Measurements from ENCODE around the gene CBX7. TPM values are rescaled to one million over a fixed set of nuclear protein-coding genes. Genes with fewer than 3 reads are reported as not detected.
"Not testable (repeated sequence)": the region's sequence is repeated elsewhere in the genome, so short reads cannot be mapped to it uniquely, and the experiment has no call there.

Gene CBX7
- total and polyA plus RNA-seq, 4 donors = 74.8 to 110 (median 92.0) TPM

GRCh38 chr22:39170825-39171622, 18.5 kb upstream of the CBX7 start:
- H3K36me3 ChIP-seq (ENCODE audit: control insufficient read depth in 1 of 2, insufficient read depth in 2 of 2, low read length in 1 of 2) = no peaks in the 10 kb centered on the region
- H3K4me3 ChIP-seq (ENCODE audit: low read length in 2 of 2) = no peak overlapping the region
- H3K9me3 ChIP-seq (ENCODE audit: control insufficient read depth, low read length) = no peaks in the 10 kb centered on the region
- H3K4me1 ChIP-seq (ENCODE audit: control insufficient read depth in 1 of 2, insufficient read depth in 2 of 2, low read length in 2 of 2) = peaks cover 0 to 7% of the 10 kb centered on the region in 2 donors
- 24 to 25% methylated on average over 27 to 28 of the region's 28 CpGs for WGBS, 2 donors
- intact Hi-C loops (cut with DNase I) = loop anchor here (1.0 to 5.0 kb wide), 4 partner anchors 140 to 361 kb away; partner anchors contain the start of gene RPS19BP1 (in 1 of the 2)
- no peaks in the 10 kb centered on the region for H3K27me3 ChIP-seq (ENCODE audit: control insufficient read depth in 1 of 2, insufficient read depth in 2 of 2, low read length in 1 of 2)
- peak; percentile 89 to 96 for DNase-seq
- peak; percentile 88 for ATAC-seq (ENCODE audit: low FRiP score)
- no peak overlapping the region for H3K27ac ChIP-seq (ENCODE audit: low read depth in 1 of 2, low read length in 2 of 2)

GRCh38 chr22:39169797-39170466, 17.5 kb upstream of the CBX7 start:
- intact Hi-C loops (cut with DNase I) = loop anchor here (1.0 to 5.0 kb wide), 4 partner anchors 141 to 362 kb away; partner anchors contain the start of gene RPS19BP1 (in 1 of the 2)
- Histone ChIP-seq H3K9me3 (ENCODE audit: control insufficient read depth, low read length) (no peaks in the 10 kb centered on the region), H3K4me3 (ENCODE audit: low read length in 2 of 2) (no peak overlapping the region), H3K4me1 (ENCODE audit: control insufficient read depth in 1 of 2, insufficient read depth in 2 of 2, low read length in 2 of 2) (no peaks in the 10 kb centered on the region), H3K36me3 (ENCODE audit: control insufficient read depth in 1 of 2, insufficient read depth in 2 of 2, low read length in 1 of 2) (no peaks in the 10 kb centered on the region), H3K27me3 (ENCODE audit: control insufficient read depth in 1 of 2, insufficient read depth in 2 of 2, low read length in 1 of 2) (no peaks in the 10 kb centered on the region), H3K27ac (ENCODE audit: low read depth in 1 of 2, low read length in 2 of 2) (no peak overlapping the region)
- WGBS, 2 donors = 60 to 61% methylated on average over 8 of the region's 8 CpGs
- ATAC-seq (ENCODE audit: low FRiP score) (no peak), DNase-seq (no peak)

- H3K27me3 ChIP-seq (ENCODE audit: control insufficient read depth in 1 of 2, insufficient read depth in 2 of 2, low read length in 1 of 2) = no peaks in the 10 kb centered on the region
- no peak overlapping the region for H3K27ac ChIP-seq (ENCODE audit: low read depth in 1 of 2, low read length in 2 of 2)
- DNase-seq = no peak
- H3K36me3 ChIP-seq (ENCODE audit: control insufficient read depth in 1 of 2, insufficient read depth in 2 of 2, low read length in 1 of 2) = no peaks in the 10 kb centered on the region
- intact Hi-C loops (cut with DNase I) = no loop called here
- WGBS, 2 donors = 90 to 93% methylated on average over 5 of the region's 5 CpGs
- ATAC-seq (ENCODE audit: low FRiP score) = no peak
- no peaks in the 10 kb centered on the region for H3K9me3 ChIP-seq (ENCODE audit: control insufficient read depth, low read length)
- no peaks in the 10 kb centered on the region for H3K4me1 ChIP-seq (ENCODE audit: control insufficient read depth in 1 of 2, insufficient read depth in 2 of 2, low read length in 2 of 2)
- no peak overlapping the region for H3K4me3 ChIP-seq (ENCODE audit: low read length in 2 of 2)
These were observed 14.1 kb upstream of the CBX7 start for GRCh38 chr22:39166547-39166946.

- H3K36me3 ChIP-seq (ENCODE audit: control insufficient read depth in 1 of 2, insufficient read depth in 2 of 2, low read length in 1 of 2); ATAC-seq (ENCODE audit: low FRiP score); H3K27ac ChIP-seq (ENCODE audit: low read depth in 1 of 2, low read length in 2 of 2); H3K4me3 ChIP-seq (ENCODE audit: low read length in 2 of 2); H3K27me3 ChIP-seq (ENCODE audit: control insufficient read depth in 1 of 2, insufficient read depth in 2 of 2, low read length in 1 of 2); H3K4me1 ChIP-seq (ENCODE audit: control insufficient read depth in 1 of 2, insufficient read depth in 2 of 2, low read length in 2 of 2); H3K9me3 ChIP-seq (ENCODE audit: control insufficient read depth, low read length); intact Hi-C loops (cut with DNase I): not testable (repeated sequence)
- peak in 1 of 2 donors; percentile 36 for DNase-seq
- 83 to 90% methylated on average over 8 of the region's 8 CpGs for WGBS, 2 donors
These were observed 3.6 kb upstream of the CBX7 start for GRCh38 chr22:39156093-39156492.

GRCh38 chr22:39155421-39155820, 2.9 kb upstream of the CBX7 start:
- H3K36me3 ChIP-seq (ENCODE audit: control insufficient read depth in 1 of 2, insufficient read depth in 2 of 2, low read length in 1 of 2) = no peaks in the 10 kb centered on the region
- WGBS, 2 donors = 82 to 86% methylated on average over 18 of the region's 18 CpGs
- no peaks in the 10 kb centered on the region for H3K9me3 ChIP-seq (ENCODE audit: control insufficient read depth, low read length)
- ATAC-seq (ENCODE audit: low FRiP score) (no peak), DNase-seq (peak in 1 of 2 donors; percentile 65)
- H3K4me3 ChIP-seq (ENCODE audit: low read length in 2 of 2) = no peak overlapping the region
- no peaks in the 10 kb centered on the region for H3K4me1 ChIP-seq (ENCODE audit: control insufficient read depth in 1 of 2, insufficient read depth in 2 of 2, low read length in 2 of 2)
- H3K27me3 ChIP-seq (ENCODE audit: control insufficient read depth in 1 of 2, insufficient read depth in 2 of 2, low read length in 1 of 2) = no peaks in the 10 kb centered on the region
- H3K27ac ChIP-seq (ENCODE audit: low read depth in 1 of 2, low read length in 2 of 2) = no peak overlapping the region
- intact Hi-C loops (cut with DNase I) = no loop called here

GRCh38 chr22:39153220-39153717, 789 bp upstream of the CBX7 start:
- 2% methylated on average over 43 of the region's 43 CpGs for WGBS, 2 donors
- intact Hi-C loops (cut with DNase I) = loop anchor here (5.0 kb wide), 2 partner anchors 159 to 271 kb away; no protein-coding TSS in a partner anchor

GRCh38 chr22:39152024-39152510, 413 bp downstream of the CBX7 start:
- no peaks in the 10 kb centered on the region for H3K4me1 ChIP-seq (ENCODE audit: control insufficient read depth in 1 of 2, insufficient read depth in 2 of 2, low read length in 2 of 2)
- no peak for DNase-seq
- H3K36me3 ChIP-seq (ENCODE audit: control insufficient read depth in 1 of 2, insufficient read depth in 2 of 2, low read length in 1 of 2) = no peaks in the 10 kb centered on the region
- ATAC-seq (ENCODE audit: low FRiP score) = no peak
- H3K27me3 ChIP-seq (ENCODE audit: control insufficient read depth in 1 of 2, insufficient read depth in 2 of 2, low read length in 1 of 2) = no peaks in the 10 kb centered on the region
- no peaks in the 10 kb centered on the region for H3K9me3 ChIP-seq (ENCODE audit: control insufficient read depth, low read length)
- peak overlapping the region; percentile 37 to 84 for H3K27ac ChIP-seq (ENCODE audit: low read depth in 1 of 2, low read length in 2 of 2)
- intact Hi-C loops (cut with DNase I) = loop anchor here (1.0 to 5.0 kb wide), 3 partner anchors 160 to 270 kb away; partner anchors contain the start of gene RPL3 (in 1 of the 2)
- H3K4me3 ChIP-seq (ENCODE audit: low read length in 2 of 2) = peak overlapping the region; percentile 94 to 98
- 5 to 11% methylated on average over 20 to 44 of the region's 44 CpGs for WGBS, 2 donors

More at GRCh38 chr22:39153220-39153717, 789 bp upstream of the CBX7 start:
- Histone ChIP-seq H3K36me3 (ENCODE audit: control insufficient read depth in 1 of 2, insufficient read depth in 2 of 2, low read length in 1 of 2) (no peaks in the 10 kb centered on the region), H3K27ac (ENCODE audit: low read depth in 1 of 2, low read length in 2 of 2) (peak overlapping the region in 1 of 2 donors; percentile 66), H3K27me3 (ENCODE audit: control insufficient read depth in 1 of 2, insufficient read depth in 2 of 2, low read length in 1 of 2) (no peaks in the 10 kb centered on the region), H3K4me3 (ENCODE audit: low read length in 2 of 2) (peak overlapping the region; percentile 49 to 55), H3K4me1 (ENCODE audit: control insufficient read depth in 1 of 2, insufficient read depth in 2 of 2, low read length in 2 of 2) (no peaks in the 10 kb centered on the region), H3K9me3 (ENCODE audit: control insufficient read depth, low read length) (no peaks in the 10 kb centered on the region)
- DNase-seq = peak; percentile 57 to 76
- ATAC-seq (ENCODE audit: low FRiP score) = peak; percentile 24

GRCh38 chr22:39151329-39151975, 1.0 kb downstream of the CBX7 start:
- ATAC-seq (ENCODE audit: low FRiP score) = no peak
- DNase-seq = peak in 1 of 2 donors; percentile 71
- intact Hi-C loops (cut with DNase I) = loop anchor here (5.0 kb wide), 2 partner anchors 161 to 269 kb away; no protein-coding TSS in a partner anchor
- Histone ChIP-seq H3K27ac (ENCODE audit: low read depth in 1 of 2, low read length in 2 of 2) (peak overlapping the region in 1 of 2 donors; percentile 84), H3K4me3 (ENCODE audit: low read length in 2 of 2) (peak overlapping the region; percentile 94 to 98), H3K4me1 (ENCODE audit: control insufficient read depth in 1 of 2, insufficient read depth in 2 of 2, low read length in 2 of 2) (no peaks in the 10 kb centered on the region), H3K27me3 (ENCODE audit: control insufficient read depth in 1 of 2, insufficient read depth in 2 of 2, low read length in 1 of 2) (no peaks in the 10 kb centered on the region), H3K9me3 (ENCODE audit: control insufficient read depth, low read length) (no peaks in the 10 kb centered on the region), H3K36me3 (ENCODE audit: control insufficient read depth in 1 of 2, insufficient read depth in 2 of 2, low read length in 1 of 2) (no peaks in the 10 kb centered on the region)
- WGBS, 2 donors = 23 to 27% methylated on average over 16 of the region's 16 CpGs
